ENCODE data around the gene MID1IP1. TPM values are rescaled to one million over a fixed set of nuclear protein-coding genes. Genes with fewer than 3 reads are reported as not detected.

Gene MID1IP1
- total and polyA plus RNA-seq, 2 donors from 2014 or later = 21.2 to 76.5 TPM

GRCh38 chrX:38816155-38816554, 14.9 kb downstream of the MID1IP1 start:
- H3K9ac ChIP-seq (ENCODE audit: low read length in 3 of 3) = no peak overlapping the region
- no peaks in the 10 kb centered on the region for H3K27me3 ChIP-seq (ENCODE audit: control insufficient read depth, insufficient read depth, low read length)
- H3K9me3 ChIP-seq (ENCODE audit: control insufficient read depth in 2 of 3, insufficient read depth in 1 of 3, low read length in 3 of 3) = no peaks in the 10 kb centered on the region
- H3K4me3 ChIP-seq (ENCODE audit: low read length in 3 of 3) = no peak overlapping the region
- DNase-seq (peak in 1 of 5 donors; percentile 13), FAIRE-seq (no peak)
- H3K27ac ChIP-seq (ENCODE audit: low read depth in 2 of 2, low read length in 2 of 2) = no peak overlapping the region
- intact Hi-C loops (cut with DNase I) = no loop called here
- TF ChIP-seq CTCF (IDR thresholded peaks at IDR 0.05; ENCODE audit: borderline replicate concordance, extremely low read depth, insufficient read depth) = no peak
- H3K4me1 ChIP-seq (ENCODE audit: control insufficient read depth in 2 of 3, insufficient read depth in 2 of 3, low read depth in 1 of 3, low read length in 3 of 3) = peaks cover 0 to 3% (median 2%) of the 10 kb centered on the region in 3 donors
- no peaks in the 10 kb centered on the region for H3K36me3 ChIP-seq (ENCODE audit: control insufficient read depth in 2 of 3, insufficient read depth in 3 of 3, low read length in 3 of 3)

GRCh38 chrX:38817004-38817703, 15.9 kb downstream of the MID1IP1 start:
- intact Hi-C loops (cut with DNase I) = no loop called here
- Histone ChIP-seq H3K9me3 (ENCODE audit: control insufficient read depth in 2 of 3, insufficient read depth in 1 of 3, low read length in 3 of 3) (no peaks in the 10 kb centered on the region), H3K4me3 (ENCODE audit: low read length in 3 of 3) (no peak overlapping the region), H3K4me1 (ENCODE audit: control insufficient read depth in 2 of 3, insufficient read depth in 2 of 3, low read depth in 1 of 3, low read length in 3 of 3) (peaks cover 0 to 3% (median 2%) of the 10 kb centered on the region in 3 donors), H3K27me3 (ENCODE audit: control insufficient read depth, insufficient read depth, low read length) (no peaks in the 10 kb centered on the region), H3K27ac (ENCODE audit: low read depth in 2 of 2, low read length in 2 of 2) (no peak overlapping the region), H3K9ac (ENCODE audit: low read length in 3 of 3) (no peak overlapping the region), H3K36me3 (ENCODE audit: control insufficient read depth in 2 of 3, insufficient read depth in 3 of 3, low read length in 3 of 3) (no peaks in the 10 kb centered on the region)
- DNase-seq (peak in 4 of 5 donors; percentile 28 to 80 (median 43)), FAIRE-seq (no peak)
- TF ChIP-seq CTCF (IDR thresholded peaks at IDR 0.05; ENCODE audit: borderline replicate concordance, extremely low read depth, insufficient read depth) = no peak

GRCh38 chrX:38819163-38819562, 17.9 kb downstream of the MID1IP1 start:
- no peaks in the 10 kb centered on the region for H3K9me3 ChIP-seq (ENCODE audit: control insufficient read depth in 2 of 3, insufficient read depth in 1 of 3, low read length in 3 of 3)
- no peak for TF ChIP-seq CTCF (IDR thresholded peaks at IDR 0.05; ENCODE audit: borderline replicate concordance, extremely low read depth, insufficient read depth)
- peaks cover 0 to 3% (median 2%) of the 10 kb centered on the region in 3 donors for H3K4me1 ChIP-seq (ENCODE audit: control insufficient read depth in 2 of 3, insufficient read depth in 2 of 3, low read depth in 1 of 3, low read length in 3 of 3)
- H3K27ac ChIP-seq (ENCODE audit: low read depth in 2 of 2, low read length in 2 of 2) = no peak overlapping the region
- intact Hi-C loops (cut with DNase I) = no loop called here
- DNase-seq = no peak
- H3K4me3 ChIP-seq (ENCODE audit: low read length in 3 of 3) = no peak overlapping the region
- no peaks in the 10 kb centered on the region for H3K36me3 ChIP-seq (ENCODE audit: control insufficient read depth in 2 of 3, insufficient read depth in 3 of 3, low read length in 3 of 3)
- no peak for FAIRE-seq
- H3K27me3 ChIP-seq (ENCODE audit: control insufficient read depth, insufficient read depth, low read length) = no peaks in the 10 kb centered on the region
- H3K9ac ChIP-seq (ENCODE audit: low read length in 3 of 3) = no peak overlapping the region
